CD4-positive, alpha-beta T cell treated with Interleukin-10 for 1 hour (primary cell): ENCODE measurements around the gene PRDM16.
"Not testable (repeated sequence)": the region's sequence is repeated elsewhere in the genome, so short reads cannot be mapped to it uniquely, and the experiment has no call there.

ENCODE experiments used
- DNase-seq: peaks from one replicate; pipeline ENCODE4 v3.0.0-alpha.2; 2020

The PRDM16 gene

GRCh38 chr1:3148171-3148570, 79.2 kb downstream of the PRDM16 start:
- DNase-seq: no peak

- no peak for DNase-seq
Observed at GRCh38 chr1:3149277-3149676, 80.3 kb downstream of the PRDM16 start.

GRCh38 chr1:3151456-3151855, 82.5 kb downstream of the PRDM16 start:
- DNase-seq: no peak

- DNase-seq: no peak
Observed at GRCh38 chr1:3152143-3152542, 83.1 kb downstream of the PRDM16 start.

GRCh38 chr1:3153197-3153596, 84.2 kb downstream of the PRDM16 start:
- no peak for DNase-seq

GRCh38 chr1:3153902-3154795, 85.1 kb downstream of the PRDM16 start:
- no peak for DNase-seq

GRCh38 chr1:3155056-3155925, 86.3 kb downstream of the PRDM16 start:
- DNase-seq: no peak

GRCh38 chr1:3155926-3156220, 86.9 kb downstream of the PRDM16 start:
- DNase-seq: no peak

GRCh38 chr1:3156936-3157335, 87.9 kb downstream of the PRDM16 start:
- DNase-seq: no peak

- DNase-seq: no peak
Observed at GRCh38 chr1:3158347-3158746, 89.3 kb downstream of the PRDM16 start.

GRCh38 chr1:3159121-3159520, 90.1 kb downstream of the PRDM16 start:
- no peak for DNase-seq

GRCh38 chr1:3159996-3160395, 91.0 kb downstream of the PRDM16 start:
- DNase-seq: no peak

GRCh38 chr1:3160647-3161145, 91.7 kb downstream of the PRDM16 start:
- DNase-seq: no peak

GRCh38 chr1:3161176-3161840, 92.3 kb downstream of the PRDM16 start:
- no peak for DNase-seq

- DNase-seq: no peak
Observed at GRCh38 chr1:3162322-3162882, 93.4 kb downstream of the PRDM16 start.

GRCh38 chr1:3163356-3163755, 94.4 kb downstream of the PRDM16 start:
- DNase-seq: no peak

- DNase-seq: no peak
Observed at GRCh38 chr1:3164671-3165070, 95.7 kb downstream of the PRDM16 start.

GRCh38 chr1:3165189-3165588, 96.2 kb downstream of the PRDM16 start:
- DNase-seq: not testable (repeated sequence)

GRCh38 chr1:3166206-3166918, 97.4 kb downstream of the PRDM16 start:
- DNase-seq: no peak

GRCh38 chr1:3167255-3167654, 98.3 kb downstream of the PRDM16 start:
- DNase-seq: no peak

GRCh38 chr1:3168678-3169077, 99.7 kb downstream of the PRDM16 start:
- no peak for DNase-seq

- no peak for DNase-seq
Observed at GRCh38 chr1:3169665-3170356, 100.8 kb downstream of the PRDM16 start.
